Osteoblast (primary cell): ENCODE measurements around the gene PLA2G5. TPM values are rescaled to one million over a fixed set of nuclear protein-coding genes. Genes with fewer than 3 reads are reported as not detected.
A peak's percentile ranks its signal among the peaks of the same experiment; 100 is the strongest.

Experiments used
- DNase-seq: peaks from one replicate; pipeline ENCODE4 v3.0.0; 2011; ENCODE audit warnings: low spot score, mixed read lengths; ENCODE audit not compliant: insufficient read length; ENCODE audit errors: missing footprints
- H2AFZ ChIP-seq: 2 replicates; pipeline ENCODE4 v1.6.0; 2011; ENCODE audit warnings: mild to moderate bottlenecking, low read length
- H3K27ac ChIP-seq: 2 replicates; pipeline ENCODE4 v1.5.1; 2011; ENCODE audit warnings: mild to moderate bottlenecking, low read depth, low read length, moderate library complexity
- H3K27me3 ChIP-seq: 2 replicates; pipeline ENCODE4 v1.6.0; 2012; ENCODE audit warnings: mild to moderate bottlenecking, control low read depth, inconsistent platforms, low read length, moderate library complexity; ENCODE audit not compliant: insufficient read depth
- H3K36me3 ChIP-seq: 2 replicates; pipeline ENCODE4 v1.5.1; 2011; ENCODE audit warnings: mild to moderate bottlenecking, low read length, control low read depth, moderate library complexity; ENCODE audit not compliant: insufficient read depth
- H3K4me1 ChIP-seq: 2 replicates; pipeline ENCODE4 v1.5.1; 2011; ENCODE audit warnings: mild to moderate bottlenecking, low read length, control low read depth, moderate library complexity; ENCODE audit not compliant: insufficient read depth
- H3K4me2 ChIP-seq: 2 replicates; pipeline ENCODE4 v1.6.0; 2011; ENCODE audit warnings: mild to moderate bottlenecking, low read length; ENCODE audit not compliant: insufficient read depth
- H3K4me3 ChIP-seq: fragments of 200-600 bp; sonication (generic); 3 replicates; pipeline ENCODE4 v1.5.1; 2012; ENCODE audit warnings: mild to moderate bottlenecking, low read length, inconsistent platforms; ENCODE audit not compliant: insufficient read depth
- H3K79me2 ChIP-seq: 2 replicates; pipeline ENCODE4 v1.6.0; 2012; ENCODE audit warnings: mild to moderate bottlenecking, low read length, control low read depth, inconsistent platforms; ENCODE audit not compliant: insufficient read depth
- H3K9me3 ChIP-seq: 2 replicates; pipeline ENCODE4 v1.5.1; 2011; ENCODE audit warnings: low read depth, low read length, control low read depth
- H4K20me1 ChIP-seq: 2 replicates; pipeline ENCODE4 v1.6.0; 2012; ENCODE audit warnings: mild to moderate bottlenecking, low read length, control low read depth; ENCODE audit not compliant: insufficient read depth
- total RNA-seq: library from RNA; depleted of rRNA; stranded (reverse); fragments of >200 nt; gene quantifications from 2 replicates; pipeline ENCODE4 v1.2.3, GENCODE V29; 2012
- TF ChIP-seq, protein P1 (sequence below): IDR thresholded peaks from 2 replicates; pipeline ENCODE4 v1.5.1; 2011; ENCODE audit warnings: mild to moderate bottlenecking, low read depth, low read length, moderate library complexity; ENCODE audit errors: extremely low read depth

PLA2G5 gene
- total RNA-seq, 1 donor: 2.9 TPM

DNA sequence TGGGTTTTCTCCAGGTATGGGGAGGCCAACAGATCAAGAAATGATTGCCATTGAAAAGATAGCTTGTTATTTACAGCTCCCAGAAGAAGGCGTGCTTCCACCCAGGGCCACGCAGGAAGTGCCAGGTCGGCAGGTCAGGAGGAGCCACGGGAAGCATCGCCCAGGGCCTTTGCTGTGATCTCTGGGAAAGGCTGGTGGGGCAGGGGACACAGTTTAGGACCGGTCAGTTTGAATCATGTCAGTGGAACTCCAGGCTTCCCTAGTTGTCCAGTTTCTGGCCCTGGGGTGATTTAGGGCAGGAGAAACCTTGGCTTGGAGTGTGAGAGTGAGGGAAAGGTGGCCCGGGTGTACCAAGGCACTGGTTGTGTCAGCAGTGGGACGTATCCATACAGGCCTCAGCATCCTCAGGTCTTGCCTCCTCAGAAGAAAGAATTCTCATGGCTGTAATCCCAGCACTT lies 11.4 kb downstream of the PLA2G5 start:
- no peak overlapping the region for H3K27ac ChIP-seq
- H3K36me3 ChIP-seq: no peaks in the 10 kb centered on the region
- peak overlapping the region; percentile 49 for H2AFZ ChIP-seq
- no peaks in the 10 kb centered on the region for H3K9me3 ChIP-seq
- no peak for DNase-seq
- H3K4me2 ChIP-seq: peak overlapping the region; percentile 50
- TF ChIP-seq, protein P1, sequence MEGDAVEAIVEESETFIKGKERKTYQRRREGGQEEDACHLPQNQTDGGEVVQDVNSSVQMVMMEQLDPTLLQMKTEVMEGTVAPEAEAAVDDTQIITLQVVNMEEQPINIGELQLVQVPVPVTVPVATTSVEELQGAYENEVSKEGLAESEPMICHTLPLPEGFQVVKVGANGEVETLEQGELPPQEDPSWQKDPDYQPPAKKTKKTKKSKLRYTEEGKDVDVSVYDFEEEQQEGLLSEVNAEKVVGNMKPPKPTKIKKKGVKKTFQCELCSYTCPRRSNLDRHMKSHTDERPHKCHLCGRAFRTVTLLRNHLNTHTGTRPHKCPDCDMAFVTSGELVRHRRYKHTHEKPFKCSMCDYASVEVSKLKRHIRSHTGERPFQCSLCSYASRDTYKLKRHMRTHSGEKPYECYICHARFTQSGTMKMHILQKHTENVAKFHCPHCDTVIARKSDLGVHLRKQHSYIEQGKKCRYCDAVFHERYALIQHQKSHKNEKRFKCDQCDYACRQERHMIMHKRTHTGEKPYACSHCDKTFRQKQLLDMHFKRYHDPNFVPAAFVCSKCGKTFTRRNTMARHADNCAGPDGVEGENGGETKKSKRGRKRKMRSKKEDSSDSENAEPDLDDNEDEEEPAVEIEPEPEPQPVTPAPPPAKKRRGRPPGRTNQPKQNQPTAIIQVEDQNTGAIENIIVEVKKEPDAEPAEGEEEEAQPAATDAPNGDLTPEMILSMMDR: no peak
- H3K4me1 ChIP-seq: peaks cover 9% of the 10 kb centered on the region
- no peaks in the 10 kb centered on the region for H3K27me3 ChIP-seq
- no peaks in the 10 kb centered on the region for H4K20me1 ChIP-seq
- H3K79me2 ChIP-seq: no peaks in the 10 kb centered on the region
- no peak overlapping the region for H3K4me3 ChIP-seq

DNA sequence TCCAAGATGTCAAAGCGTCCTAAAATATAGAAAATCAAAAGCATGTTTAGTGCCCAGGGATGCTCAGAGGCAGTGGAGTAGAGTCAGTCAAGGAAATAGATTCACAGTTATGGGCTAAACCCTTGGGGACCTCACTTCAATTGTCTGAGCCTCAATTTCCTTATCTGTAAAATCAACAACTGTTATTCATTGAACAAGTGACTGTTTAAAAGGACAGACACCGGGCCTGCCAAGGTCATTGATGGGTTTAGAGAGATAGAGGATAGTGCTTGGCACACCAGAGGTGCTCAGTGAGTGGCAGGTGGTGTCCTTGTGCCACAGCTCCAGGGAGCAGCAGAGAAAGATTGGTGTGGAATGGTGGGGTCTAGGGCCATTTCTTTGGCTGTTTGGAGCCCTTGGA lies 12.8 kb downstream of the PLA2G5 start:
- Histone ChIP-seq H3K4me1 (peaks cover 9% of the 10 kb centered on the region), H3K36me3 (no peaks in the 10 kb centered on the region), H3K27ac (no peak overlapping the region), H3K4me3 (no peak overlapping the region), H2AFZ (no peak overlapping the region), H3K9me3 (no peaks in the 10 kb centered on the region), H3K4me2 (no peak overlapping the region), H3K79me2 (no peaks in the 10 kb centered on the region), H3K27me3 (no peaks in the 10 kb centered on the region), H4K20me1 (no peaks in the 10 kb centered on the region)
- TF ChIP-seq, protein P1: no peak
- no peak for DNase-seq

DNA sequence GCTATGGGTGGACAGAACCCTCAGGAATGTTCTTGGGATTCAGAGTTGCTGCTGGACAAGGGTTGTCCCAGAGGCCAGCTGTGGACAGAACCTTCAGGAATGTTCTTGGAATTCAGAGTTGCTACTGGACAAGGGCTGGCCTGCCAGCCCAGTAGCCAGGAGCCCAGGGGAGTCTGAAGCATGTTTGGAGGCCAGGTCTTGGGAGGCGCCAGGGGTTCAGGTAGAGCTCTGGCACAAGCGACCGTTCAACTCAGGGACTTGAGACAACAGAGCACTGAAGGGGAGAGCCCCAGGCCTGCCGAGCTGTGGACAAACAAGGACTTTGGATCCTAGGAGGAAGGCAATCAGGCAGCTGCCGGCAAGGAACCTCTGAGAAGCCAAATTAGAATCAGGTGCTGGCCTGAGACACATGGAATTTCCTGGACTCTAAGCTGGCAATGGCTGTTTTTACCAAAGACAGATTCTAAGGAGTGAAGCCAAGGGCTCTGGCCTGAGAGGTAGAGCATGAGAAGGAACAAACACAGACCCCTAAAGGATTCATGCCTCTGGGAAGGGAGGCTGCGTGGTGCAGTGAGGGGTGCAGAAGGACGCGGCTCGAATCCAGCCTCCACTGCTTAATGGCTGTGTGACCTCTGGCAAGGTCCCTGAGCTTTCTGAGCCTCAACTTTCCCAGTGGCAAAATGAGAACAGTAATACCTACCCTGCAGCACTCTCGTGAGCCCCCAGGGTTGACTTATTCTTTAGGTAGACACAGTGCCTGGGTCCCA lies 13.4 kb downstream of the PLA2G5 start:
- H3K27me3 ChIP-seq: no peaks in the 10 kb centered on the region
- no peak overlapping the region for H2AFZ ChIP-seq
- H3K36me3 ChIP-seq: no peaks in the 10 kb centered on the region
- H3K4me3 ChIP-seq: no peak overlapping the region
- peaks cover 9% of the 10 kb centered on the region for H3K4me1 ChIP-seq
- H3K4me2 ChIP-seq: no peak overlapping the region
- H3K27ac ChIP-seq: no peak overlapping the region
- H4K20me1 ChIP-seq: no peaks in the 10 kb centered on the region
- DNase-seq: no peak
- H3K79me2 ChIP-seq: no peaks in the 10 kb centered on the region
- no peaks in the 10 kb centered on the region for H3K9me3 ChIP-seq
- TF ChIP-seq, protein P1: no peak

DNA sequence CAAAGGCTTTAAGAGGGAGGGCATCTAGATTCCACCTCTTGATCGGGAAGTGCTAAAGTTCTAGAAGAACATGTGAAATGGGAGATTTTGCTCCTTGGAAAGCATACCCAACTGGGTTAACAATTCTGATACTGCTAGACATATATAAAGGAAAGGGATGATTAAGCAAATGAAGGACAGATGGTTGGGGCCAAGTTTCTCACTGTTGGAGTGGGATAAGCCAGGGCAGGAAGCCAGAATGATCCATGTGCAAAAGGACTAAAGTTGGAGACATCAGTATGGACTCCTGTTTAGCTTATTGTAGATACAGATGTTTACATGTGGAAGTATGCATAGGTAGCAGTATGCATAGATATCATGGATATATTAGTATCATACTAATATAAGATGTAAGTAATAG lies 16.8 kb downstream of the PLA2G5 start:
- Histone ChIP-seq H3K36me3 (no peaks in the 10 kb centered on the region), H4K20me1 (no peaks in the 10 kb centered on the region), H3K27me3 (peaks cover 3% of the 10 kb centered on the region), H3K79me2 (no peaks in the 10 kb centered on the region), H3K4me2 (no peak overlapping the region), H2AFZ (no peak overlapping the region), H3K9me3 (no peaks in the 10 kb centered on the region), H3K4me3 (no peak overlapping the region), H3K27ac (no peak overlapping the region), H3K4me1 (no peaks in the 10 kb centered on the region)
- TF ChIP-seq, protein P1: no peak
- no peak for DNase-seq
